HEK293 (cell line): ENCODE data around the gene ENPEP.

Experiments
- SP2 ChIP-seq: fragments of 450-650 bp; formaldehyde crosslinking; IDR thresholded peaks from 2 replicates; pipeline ENCODE4 v1.5.1; 2016; ENCODE audit warnings: missing biosample characterization, missing genetic modification characterization
- ZFP69B ChIP-seq: fragments of 450-650 bp; formaldehyde crosslinking; IDR thresholded peaks from 2 replicates; pipeline ENCODE4 v1.5.1; 2016; ENCODE audit warnings: missing biosample characterization, missing genetic modification characterization
- ZNF157 ChIP-seq: fragments of 450-650 bp; formaldehyde crosslinking; IDR thresholded peaks from 2 replicates; pipeline ENCODE4 v1.5.1; 2016; ENCODE audit warnings: missing biosample characterization, missing genetic modification characterization
- ZNF274 ChIP-seq, 2 experiments: fragments of 200-500 bp in 1 of 2; fragments of 450-650 bp in 1 of 2; sonication (Bioruptor generic) in 1 of 2; formaldehyde crosslinking in 1 of 2; IDR thresholded peaks; 2 replicates each; pipeline versions ENCODE4 v1.5.1 to v1.6.1; 2014 to 2016; ENCODE audit warnings: borderline replicate concordance in 1 of 2, inconsistent platforms in 1 of 2, low read length in 1 of 2, missing biosample characterization in 1 of 2, missing genetic modification characterization in 1 of 2
- ZNF510 ChIP-seq: fragments of 450-650 bp; formaldehyde crosslinking; IDR thresholded peaks from 2 replicates; pipeline ENCODE4 v1.5.1; 2018; ENCODE audit warnings: mild to moderate bottlenecking, missing genetic modification characterization, missing biosample characterization; ENCODE audit not compliant: insufficient replicate concordance
- ZNF530 ChIP-seq: fragments of 450-650 bp; formaldehyde crosslinking; IDR thresholded peaks from 2 replicates; pipeline ENCODE4 v1.5.1; 2016; ENCODE audit warnings: low read depth, missing biosample characterization, missing genetic modification characterization
- ZNF76 ChIP-seq: fragments of 450-650 bp; formaldehyde crosslinking; IDR thresholded peaks from 2 replicates; pipeline ENCODE4; 2016; ENCODE audit warnings: low read depth, missing biosample characterization, missing genetic modification characterization, borderline replicate concordance
- ZNF777 ChIP-seq: fragments of 450-650 bp; formaldehyde crosslinking; IDR thresholded peaks from 2 replicates; pipeline ENCODE4 v1.5.1; 2017; ENCODE audit warnings: missing biosample characterization, missing genetic modification characterization, borderline replicate concordance
- ZNF785 ChIP-seq: fragments of 450-650 bp; formaldehyde crosslinking; IDR thresholded peaks from 2 replicates; pipeline ENCODE4 v1.5.1; 2016; ENCODE audit warnings: missing biosample characterization, missing genetic modification characterization
- TF ChIP-seq, protein P1 (sequence below): fragments of 450-650 bp; formaldehyde crosslinking; IDR thresholded peaks from 2 replicates; pipeline ENCODE4 v1.5.1; 2016; ENCODE audit warnings: missing biosample characterization, missing genetic modification characterization
- TF ChIP-seq, protein P2 (sequence below): fragments of 450-650 bp; formaldehyde crosslinking; IDR thresholded peaks from 2 replicates; pipeline ENCODE4 v1.5.1; 2016; ENCODE audit warnings: missing biosample characterization, missing genetic modification characterization
- TF ChIP-seq, protein P3 (sequence below): fragments of 450-650 bp; formaldehyde crosslinking; IDR thresholded peaks from 2 replicates; pipeline ENCODE4 v1.5.1; 2016; ENCODE audit warnings: missing biosample characterization, missing genetic modification characterization

DNA sequence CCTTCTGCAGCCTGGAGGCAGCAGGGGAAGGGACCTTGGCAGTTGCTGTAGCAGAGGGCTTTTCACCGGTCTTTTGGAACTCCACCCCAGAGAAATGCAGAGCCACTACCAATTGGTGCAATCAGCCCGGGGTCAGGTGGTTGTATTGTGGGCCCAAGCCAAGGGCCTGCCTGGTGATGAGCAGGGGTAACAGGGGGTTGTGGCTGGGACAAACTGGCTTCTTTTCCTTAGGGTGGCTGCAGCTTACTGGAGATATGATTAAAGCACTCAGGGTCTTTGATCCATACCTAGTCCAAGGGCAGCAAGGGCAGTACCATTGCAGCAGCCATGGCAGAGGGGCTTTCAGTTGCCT is 28.1 kb downstream of the ENPEP start:
- no peak for TF ChIP-seq ZNF274 (IDR thresholded peaks at IDR 0.05; ENCODE audit: low read length)
- TF ChIP-seq ZNF274 (tag by site-specific recombination; IDR thresholded peaks at IDR 0.05; ENCODE audit: borderline replicate concordance): no peak
- TF ChIP-seq, protein P1, sequence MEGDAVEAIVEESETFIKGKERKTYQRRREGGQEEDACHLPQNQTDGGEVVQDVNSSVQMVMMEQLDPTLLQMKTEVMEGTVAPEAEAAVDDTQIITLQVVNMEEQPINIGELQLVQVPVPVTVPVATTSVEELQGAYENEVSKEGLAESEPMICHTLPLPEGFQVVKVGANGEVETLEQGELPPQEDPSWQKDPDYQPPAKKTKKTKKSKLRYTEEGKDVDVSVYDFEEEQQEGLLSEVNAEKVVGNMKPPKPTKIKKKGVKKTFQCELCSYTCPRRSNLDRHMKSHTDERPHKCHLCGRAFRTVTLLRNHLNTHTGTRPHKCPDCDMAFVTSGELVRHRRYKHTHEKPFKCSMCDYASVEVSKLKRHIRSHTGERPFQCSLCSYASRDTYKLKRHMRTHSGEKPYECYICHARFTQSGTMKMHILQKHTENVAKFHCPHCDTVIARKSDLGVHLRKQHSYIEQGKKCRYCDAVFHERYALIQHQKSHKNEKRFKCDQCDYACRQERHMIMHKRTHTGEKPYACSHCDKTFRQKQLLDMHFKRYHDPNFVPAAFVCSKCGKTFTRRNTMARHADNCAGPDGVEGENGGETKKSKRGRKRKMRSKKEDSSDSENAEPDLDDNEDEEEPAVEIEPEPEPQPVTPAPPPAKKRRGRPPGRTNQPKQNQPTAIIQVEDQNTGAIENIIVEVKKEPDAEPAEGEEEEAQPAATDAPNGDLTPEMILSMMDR (tag by site-specific recombination): no peak
- TF ChIP-seq, protein P2, sequence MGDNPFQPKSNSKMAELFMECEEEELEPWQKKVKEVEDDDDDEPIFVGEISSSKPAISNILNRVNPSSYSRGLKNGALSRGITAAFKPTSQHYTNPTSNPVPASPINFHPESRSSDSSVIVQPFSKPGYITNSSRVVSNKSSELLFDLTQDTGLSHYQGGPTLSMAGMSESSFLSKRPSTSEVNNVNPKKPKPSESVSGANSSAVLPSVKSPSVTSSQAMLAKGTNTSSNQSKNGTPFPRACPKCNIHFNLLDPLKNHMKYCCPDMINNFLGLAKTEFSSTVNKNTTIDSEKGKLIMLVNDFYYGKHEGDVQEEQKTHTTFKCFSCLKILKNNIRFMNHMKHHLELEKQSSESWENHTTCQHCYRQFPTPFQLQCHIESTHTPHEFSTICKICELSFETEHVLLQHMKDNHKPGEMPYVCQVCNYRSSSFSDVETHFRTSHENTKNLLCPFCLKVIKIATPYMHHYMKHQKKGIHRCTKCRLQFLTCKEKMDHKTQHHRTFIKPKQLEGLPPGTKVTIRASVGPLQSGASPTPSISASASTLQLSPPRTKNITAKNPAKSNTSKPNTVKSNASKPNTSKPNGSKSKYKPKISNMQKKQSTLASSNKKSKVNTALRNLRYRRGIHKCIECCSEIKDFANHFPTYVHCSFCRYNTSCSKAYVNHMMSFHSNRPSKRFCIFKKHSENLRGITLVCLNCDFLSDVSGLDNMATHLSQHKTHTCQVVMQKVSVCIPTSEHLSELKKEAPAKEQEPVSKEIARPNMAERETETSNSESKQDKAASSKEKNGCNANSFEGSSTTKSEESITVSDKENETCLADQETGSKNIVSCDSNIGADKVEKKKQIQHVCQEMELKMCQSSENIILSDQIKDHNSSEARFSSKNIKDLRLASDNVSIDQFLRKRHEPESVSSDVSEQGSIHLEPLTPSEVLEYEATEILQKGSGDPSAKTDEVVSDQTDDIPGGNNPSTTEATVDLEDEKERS: no peak
- no peak for TF ChIP-seq ZFP69B
- no peak for TF ChIP-seq ZNF530 (tag by site-specific recombination)
- TF ChIP-seq, protein P3, sequence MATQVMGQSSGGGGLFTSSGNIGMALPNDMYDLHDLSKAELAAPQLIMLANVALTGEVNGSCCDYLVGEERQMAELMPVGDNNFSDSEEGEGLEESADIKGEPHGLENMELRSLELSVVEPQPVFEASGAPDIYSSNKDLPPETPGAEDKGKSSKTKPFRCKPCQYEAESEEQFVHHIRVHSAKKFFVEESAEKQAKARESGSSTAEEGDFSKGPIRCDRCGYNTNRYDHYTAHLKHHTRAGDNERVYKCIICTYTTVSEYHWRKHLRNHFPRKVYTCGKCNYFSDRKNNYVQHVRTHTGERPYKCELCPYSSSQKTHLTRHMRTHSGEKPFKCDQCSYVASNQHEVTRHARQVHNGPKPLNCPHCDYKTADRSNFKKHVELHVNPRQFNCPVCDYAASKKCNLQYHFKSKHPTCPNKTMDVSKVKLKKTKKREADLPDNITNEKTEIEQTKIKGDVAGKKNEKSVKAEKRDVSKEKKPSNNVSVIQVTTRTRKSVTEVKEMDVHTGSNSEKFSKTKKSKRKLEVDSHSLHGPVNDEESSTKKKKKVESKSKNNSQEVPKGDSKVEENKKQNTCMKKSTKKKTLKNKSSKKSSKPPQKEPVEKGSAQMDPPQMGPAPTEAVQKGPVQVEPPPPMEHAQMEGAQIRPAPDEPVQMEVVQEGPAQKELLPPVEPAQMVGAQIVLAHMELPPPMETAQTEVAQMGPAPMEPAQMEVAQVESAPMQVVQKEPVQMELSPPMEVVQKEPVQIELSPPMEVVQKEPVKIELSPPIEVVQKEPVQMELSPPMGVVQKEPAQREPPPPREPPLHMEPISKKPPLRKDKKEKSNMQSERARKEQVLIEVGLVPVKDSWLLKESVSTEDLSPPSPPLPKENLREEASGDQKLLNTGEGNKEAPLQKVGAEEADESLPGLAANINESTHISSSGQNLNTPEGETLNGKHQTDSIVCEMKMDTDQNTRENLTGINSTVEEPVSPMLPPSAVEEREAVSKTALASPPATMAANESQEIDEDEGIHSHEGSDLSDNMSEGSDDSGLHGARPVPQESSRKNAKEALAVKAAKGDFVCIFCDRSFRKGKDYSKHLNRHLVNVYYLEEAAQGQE: no peak
- TF ChIP-seq ZNF785 (tag by site-specific recombination): no peak
- no peak for TF ChIP-seq ZNF510 (tag by site-specific recombination)
- TF ChIP-seq ZNF157 (tag by site-specific recombination): no peak
- TF ChIP-seq ZNF76 (tag by site-specific recombination): no peak
- TF ChIP-seq ZNF777 (tag by site-specific recombination): no peak
- no peak for TF ChIP-seq SP2
